HG03060 (cell line): ENCODE results near the gene PRKCZ.
A peak's percentile ranks its signal among the peaks of the same experiment; 100 is the strongest.
"Not testable (repeated sequence)": the region's sequence is repeated elsewhere in the genome, so short reads cannot be mapped to it uniquely, and the experiment has no call there.

Experiments used
- ATAC-seq: cut with Tn5 transposase; IDR thresholded peaks from one replicate; pipeline ENCODE4 v1.9.1; 2021; ENCODE audit warnings: low read depth, moderate number of reproducible peaks; ENCODE audit not compliant: unreplicated experiment

The PRKCZ gene

GRCh38 chr1:2130156-2130555 is 79.9 kb downstream of the PRKCZ start:
- no peak for ATAC-seq

GRCh38 chr1:2130871-2131289 is 80.7 kb downstream of the PRKCZ start:
- ATAC-seq, result no peak

GRCh38 chr1:2132222-2133038 is 82.2 kb downstream of the PRKCZ start:
- no peak for ATAC-seq

GRCh38 chr1:2133039-2133878 is 83.0 kb downstream of the PRKCZ start:
- peak; percentile 81 for ATAC-seq

- no peak for ATAC-seq
Observed at GRCh38 chr1:2133879-2134215, 83.6 kb downstream of the PRKCZ start.

GRCh38 chr1:2134266-2134620 is 84.0 kb downstream of the PRKCZ start:
- no peak for ATAC-seq

- no peak for ATAC-seq
Observed at GRCh38 chr1:2134621-2135307, 84.6 kb downstream of the PRKCZ start.

- no peak for ATAC-seq
Observed at GRCh38 chr1:2135441-2135841, 85.2 kb downstream of the PRKCZ start.

GRCh38 chr1:2135941-2136340 is 85.7 kb downstream of the PRKCZ start:
- ATAC-seq, result no peak

- no peak for ATAC-seq
Observed at GRCh38 chr1:2136386-2137235, 86.4 kb downstream of the PRKCZ start.

GRCh38 chr1:2137257-2138121 is 87.3 kb downstream of the PRKCZ start:
- ATAC-seq, result no peak

- not testable (repeated sequence) for ATAC-seq
Observed at GRCh38 chr1:2139156-2139555, 88.9 kb downstream of the PRKCZ start.

- no peak for ATAC-seq
Observed at GRCh38 chr1:2141025-2141424, 90.8 kb downstream of the PRKCZ start.

GRCh38 chr1:2143814-2144500 is 93.7 kb downstream of the PRKCZ start:
- ATAC-seq, result no peak

- no peak for ATAC-seq
Observed at GRCh38 chr1:2144501-2145090, 94.4 kb downstream of the PRKCZ start.

GRCh38 chr1:2145946-2146835 is 96.0 kb downstream of the PRKCZ start:
- no peak for ATAC-seq

- ATAC-seq, result no peak
Observed at GRCh38 chr1:2146836-2147517, 96.8 kb downstream of the PRKCZ start.
